Neutrophil (primary cell): Measurements from ENCODE around the gene RPL29.

Experiments
- H3K27ac ChIP-seq: fragments of 200-600 bp; sonication (generic); 2 replicates; pipeline ENCODE4 v1.5.1; 2016; ENCODE audit warnings: mild to moderate bottlenecking, moderate library complexity
- H3K27me3 ChIP-seq: fragments of 200-600 bp; sonication (generic); 2 replicates; pipeline ENCODE4 v1.6.0; 2016; ENCODE audit warnings: mild to moderate bottlenecking
- H3K36me3 ChIP-seq: fragments of 200-600 bp; sonication (generic); 2 replicates; pipeline ENCODE4 v1.5.1; 2017
- H3K4me1 ChIP-seq, 2 experiments: fragments of 200-600 bp in 1 of 2; sonication (generic) in 1 of 2; 1 replicate in 1 of 2; 2 replicates in 1 of 2; pipeline versions ENCODE4 v1.5.1 to v1.6.1; 2013 to 2016; ENCODE audit warnings: low read depth in 1 of 2, low read length in 1 of 2, mild to moderate bottlenecking in 1 of 2, moderate library complexity in 1 of 2; ENCODE audit not compliant: control insufficient read depth in 1 of 2, insufficient read depth in 1 of 2
- H3K4me3 ChIP-seq, 2 experiments: fragments of 200-600 bp in 1 of 2; sonication (generic) in 1 of 2; 1 replicate in 1 of 2; 2 replicates in 1 of 2; pipeline ENCODE4 v1.5.1; 2013 to 2016; ENCODE audit warnings: low read depth in 1 of 2, low read length in 1 of 2, mild to moderate bottlenecking in 1 of 2, moderate library complexity in 1 of 2
- H3K9me3 ChIP-seq: fragments of 200-600 bp; sonication (generic); 2 replicates; pipeline ENCODE4 v1.5.1; 2016
- CTCF ChIP-seq: fragments of 200-600 bp; sonication (generic); IDR thresholded peaks from 2 replicates; pipeline ENCODE4 v1.5.1; 2016; ENCODE audit warnings: antibody characterized with exemption

Gene RPL29

GRCh38 chr3:51948016-51948580, 47.6 kb downstream of the RPL29 start:
- Histone ChIP-seq H3K27ac (no peak overlapping the region), H3K9me3 (no peaks in the 10 kb centered on the region), H3K27me3 (no peaks in the 10 kb centered on the region), H3K36me3 (no peaks in the 10 kb centered on the region), H3K4me1 (peaks cover 0 to under 1% of the 10 kb centered on the region in 2 experiments), H3K4me3 (no peak overlapping the region)
- TF ChIP-seq CTCF, result no peak

- no peak overlapping the region for H3K4me3 ChIP-seq
- H3K36me3 ChIP-seq, result no peaks in the 10 kb centered on the region
- no peaks in the 10 kb centered on the region for H3K9me3 ChIP-seq
- TF ChIP-seq CTCF, result no peak
- H3K27ac ChIP-seq, result no peak overlapping the region
- H3K27me3 ChIP-seq, result no peaks in the 10 kb centered on the region
- peaks cover 6 to 7% of the 10 kb centered on the region in 2 experiments for H3K4me1 ChIP-seq
Measured at GRCh38 chr3:51947215-51947900, 48.3 kb downstream of the RPL29 start.

- Histone ChIP-seq H3K9me3 (no peaks in the 10 kb centered on the region), H3K4me1 (peaks cover 8 to 13% of the 10 kb centered on the region in 2 experiments), H3K36me3 (no peaks in the 10 kb centered on the region), H3K4me3 (no peak overlapping the region), H3K27me3 (no peaks in the 10 kb centered on the region), H3K27ac (no peak overlapping the region)
- no peak for TF ChIP-seq CTCF
Measured at GRCh38 chr3:51946796-51947195, 48.9 kb downstream of the RPL29 start.

GRCh38 chr3:51945926-51946705, 49.6 kb downstream of the RPL29 start:
- H3K4me1 ChIP-seq, result peaks cover 14 to 20% of the 10 kb centered on the region in 2 experiments
- TF ChIP-seq CTCF, result no peak
- H3K27me3 ChIP-seq, result no peaks in the 10 kb centered on the region
- H3K36me3 ChIP-seq, result no peaks in the 10 kb centered on the region
- no peak overlapping the region for H3K4me3 ChIP-seq
- H3K27ac ChIP-seq, result no peak overlapping the region
- no peaks in the 10 kb centered on the region for H3K9me3 ChIP-seq

- Histone ChIP-seq H3K4me3 (no peak overlapping the region), H3K4me1 (peaks cover 16 to 21% of the 10 kb centered on the region in 2 experiments), H3K9me3 (no peaks in the 10 kb centered on the region), H3K27me3 (no peaks in the 10 kb centered on the region), H3K36me3 (no peaks in the 10 kb centered on the region), H3K27ac (no peak overlapping the region)
- no peak for TF ChIP-seq CTCF
Measured at GRCh38 chr3:51945031-51945840, 50.5 kb downstream of the RPL29 start.
